Neural cell (in vitro differentiated cells): Measurements from ENCODE around the gene MAPK14. TPM values are rescaled to one million over a fixed set of nuclear protein-coding genes. Genes with fewer than 3 reads are reported as not detected.

Source experiments
- H2AFZ ChIP-seq: fragments of 200-600, 300-800 bp; sonication (generic), shearing (Covaris generic); 2 replicates; pipeline ENCODE4 v1.6.0; 2014; ENCODE audit warnings: low read depth, mild to moderate bottlenecking, antibody characterized with exemption, low read length, moderate library complexity
- H3F3A ChIP-seq: fragments of 200-600 bp; shearing (Covaris generic); 2 replicates; pipeline ENCODE4 v1.6.1; 2016; ENCODE audit warnings: mild to moderate bottlenecking, moderate library complexity, mixed read lengths, antibody characterized with exemption, low read length; ENCODE audit not compliant: insufficient read depth, poor library complexity, severe bottlenecking
- H3K27ac ChIP-seq: fragments of 200-600, 300-800 bp; sonication (generic), shearing (Covaris generic); 2 replicates; pipeline ENCODE4 v1.5.1; 2014; ENCODE audit warnings: mild to moderate bottlenecking, low read length, moderate library complexity
- H3K27me3 ChIP-seq: fragments of 300-800, 200-600 bp; sonication (generic), shearing (Covaris generic); 2 replicates; pipeline ENCODE4 v1.6.0; 2014; ENCODE audit warnings: mild to moderate bottlenecking, low read depth, low read length, moderate library complexity; ENCODE audit not compliant: insufficient read depth
- H3K36me3 ChIP-seq: fragments of 300-800, 200-600 bp; sonication (generic), shearing (Covaris generic); 2 replicates; pipeline ENCODE4 v1.5.1; 2014; ENCODE audit warnings: mild to moderate bottlenecking, antibody characterized with exemption, low read length, moderate library complexity; ENCODE audit not compliant: insufficient read depth
- H3K4me2 ChIP-seq: fragments of 300-800, 200-600 bp; sonication (generic), shearing (Covaris generic); 2 replicates; pipeline ENCODE4 v1.6.0; 2014; ENCODE audit warnings: mild to moderate bottlenecking, low read length
- H3K4me3 ChIP-seq: fragments of 300-800, 200-600 bp; sonication (generic), shearing (Covaris generic); 2 replicates; pipeline ENCODE4 v1.5.1; 2014; ENCODE audit warnings: mild to moderate bottlenecking, low read length, moderate library complexity
- H3K79me2 ChIP-seq: fragments of 200-600 bp; shearing (Covaris generic); replicated peaks from 2 replicates; pipeline ENCODE4 v1.6.0; 2014; ENCODE audit warnings: mild to moderate bottlenecking, low read length, moderate library complexity; ENCODE audit not compliant: insufficient read depth
- H3K9ac ChIP-seq: fragments of 300-800, 200-600 bp; sonication (generic), shearing (Covaris generic); 2 replicates; pipeline ENCODE4 v1.6.1; 2016; ENCODE audit warnings: mild to moderate bottlenecking, low read length, mixed read lengths
- H3K9me2 ChIP-seq: fragments of 200-600 bp; shearing (Covaris generic); 2 replicates; pipeline ENCODE4 v1.6.1; 2016; ENCODE audit warnings: mild to moderate bottlenecking, low read length, mixed read lengths; ENCODE audit not compliant: insufficient read depth
- H3K9me3 ChIP-seq: fragments of 200-600, 300-800 bp; sonication (generic), shearing (Covaris generic); 2 replicates; pipeline ENCODE4 v1.6.1; 2016; ENCODE audit warnings: mild to moderate bottlenecking, mixed run types, low read length, moderate library complexity, mixed read lengths
- H4K20me1 ChIP-seq: fragments of 200-600 bp; shearing (Covaris generic); 2 replicates; pipeline ENCODE4 v1.6.1; 2016; ENCODE audit warnings: mild to moderate bottlenecking, mixed run types; ENCODE audit not compliant: insufficient read depth
- CTCF ChIP-seq: fragments of 450-650 bp; IDR thresholded peaks from 2 replicates; pipeline ENCODE4 v1.5.1; 2014; ENCODE audit warnings: antibody characterized with exemption, mild to moderate bottlenecking, moderate library complexity; ENCODE audit not compliant: poor library complexity, severe bottlenecking
- EP300 ChIP-seq: fragments of 450-650 bp; conservative IDR thresholded peaks from 2 replicates; pipeline ENCODE4 v1.6.1; 2014; ENCODE audit warnings: antibody characterized with exemption, mild to moderate bottlenecking, moderate library complexity; ENCODE audit not compliant: poor library complexity, severe bottlenecking
- EZH2 ChIP-seq: fragments of 200-600, 300-800 bp; shearing (Covaris generic), sonication (generic); IDR thresholded peaks from 2 replicates; pipeline ENCODE4 v1.6.1; 2014; ENCODE audit warnings: antibody characterized with exemption, low read length, borderline replicate concordance, mild to moderate bottlenecking; ENCODE audit not compliant: insufficient read depth, poor library complexity, severe bottlenecking
- MXI1 ChIP-seq: fragments of 450-650 bp; conservative IDR thresholded peaks from 2 replicates; pipeline ENCODE4 v1.6.1; 2014; ENCODE audit warnings: antibody characterized with exemption, mild to moderate bottlenecking; ENCODE audit not compliant: poor library complexity, severe bottlenecking
- POLR2AphosphoS5 ChIP-seq: IDR thresholded peaks from 2 replicates; pipeline ENCODE4 v1.6.1; 2012
- RAD21 ChIP-seq: fragments of 450-650 bp; conservative IDR thresholded peaks from 2 replicates; pipeline ENCODE4 v1.6.1; 2014; ENCODE audit warnings: antibody characterized with exemption, mild to moderate bottlenecking, moderate library complexity
- SMC3 ChIP-seq: fragments of 450-650 bp; conservative IDR thresholded peaks from 2 replicates; pipeline ENCODE4 v1.6.1; 2014; ENCODE audit warnings: antibody characterized with exemption, mild to moderate bottlenecking, moderate library complexity; ENCODE audit not compliant: poor library complexity
- TAF1 ChIP-seq: IDR thresholded peaks from 2 replicates; pipeline ENCODE4 v1.6.1; 2012; ENCODE audit warnings: low read depth
- polyA plus RNA-seq: library from polyadenylated mRNA; depleted of rRNA; stranded (reverse); fragments of >200 nt; gene quantifications from 2 replicates; pipeline ENCODE4 v1.2.3, GENCODE V29; 2014
- TF ChIP-seq, protein P1 (sequence below): IDR thresholded peaks from 2 replicates; pipeline ENCODE4 v1.6.1; 2012; ENCODE audit warnings: borderline replicate concordance

Gene MAPK14
- polyA plus RNA-seq, 1 donor from 2014 or later, result 26.6 TPM

DNA sequence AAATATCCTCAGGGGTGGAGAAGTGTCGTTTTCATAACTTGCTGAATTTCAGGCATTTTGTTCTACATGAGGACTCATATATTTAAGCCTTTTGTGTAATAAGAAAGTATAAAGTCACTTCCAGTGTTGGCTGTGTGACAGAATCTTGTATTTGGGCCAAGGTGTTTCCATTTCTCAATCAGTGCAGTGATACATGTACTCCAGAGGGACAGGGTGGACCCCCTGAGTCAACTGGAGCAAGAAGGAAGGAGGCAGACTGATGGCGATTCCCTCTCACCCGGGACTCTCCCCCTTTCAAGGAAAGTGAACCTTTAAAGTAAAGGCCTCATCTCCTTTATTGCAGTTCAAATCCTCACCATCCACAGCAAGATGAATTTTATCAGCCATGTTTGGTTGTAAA is 82.4 kb downstream of the MAPK14 start:
- H3K4me2 ChIP-seq, result no peak overlapping the region
- H2AFZ ChIP-seq, result no peak overlapping the region
- no peaks in the 10 kb centered on the region for H4K20me1 ChIP-seq
- no peaks in the 10 kb centered on the region for H3K27me3 ChIP-seq
- no peak overlapping the region for H3K4me3 ChIP-seq
- TF ChIP-seq POLR2AphosphoS5 (no peak), EP300 (no peak), MXI1 (no peak), CTCF (no peak), EZH2 (no peak), RAD21 (no peak), TAF1 (no peak), SMC3 (no peak)
- TF ChIP-seq, protein P1, sequence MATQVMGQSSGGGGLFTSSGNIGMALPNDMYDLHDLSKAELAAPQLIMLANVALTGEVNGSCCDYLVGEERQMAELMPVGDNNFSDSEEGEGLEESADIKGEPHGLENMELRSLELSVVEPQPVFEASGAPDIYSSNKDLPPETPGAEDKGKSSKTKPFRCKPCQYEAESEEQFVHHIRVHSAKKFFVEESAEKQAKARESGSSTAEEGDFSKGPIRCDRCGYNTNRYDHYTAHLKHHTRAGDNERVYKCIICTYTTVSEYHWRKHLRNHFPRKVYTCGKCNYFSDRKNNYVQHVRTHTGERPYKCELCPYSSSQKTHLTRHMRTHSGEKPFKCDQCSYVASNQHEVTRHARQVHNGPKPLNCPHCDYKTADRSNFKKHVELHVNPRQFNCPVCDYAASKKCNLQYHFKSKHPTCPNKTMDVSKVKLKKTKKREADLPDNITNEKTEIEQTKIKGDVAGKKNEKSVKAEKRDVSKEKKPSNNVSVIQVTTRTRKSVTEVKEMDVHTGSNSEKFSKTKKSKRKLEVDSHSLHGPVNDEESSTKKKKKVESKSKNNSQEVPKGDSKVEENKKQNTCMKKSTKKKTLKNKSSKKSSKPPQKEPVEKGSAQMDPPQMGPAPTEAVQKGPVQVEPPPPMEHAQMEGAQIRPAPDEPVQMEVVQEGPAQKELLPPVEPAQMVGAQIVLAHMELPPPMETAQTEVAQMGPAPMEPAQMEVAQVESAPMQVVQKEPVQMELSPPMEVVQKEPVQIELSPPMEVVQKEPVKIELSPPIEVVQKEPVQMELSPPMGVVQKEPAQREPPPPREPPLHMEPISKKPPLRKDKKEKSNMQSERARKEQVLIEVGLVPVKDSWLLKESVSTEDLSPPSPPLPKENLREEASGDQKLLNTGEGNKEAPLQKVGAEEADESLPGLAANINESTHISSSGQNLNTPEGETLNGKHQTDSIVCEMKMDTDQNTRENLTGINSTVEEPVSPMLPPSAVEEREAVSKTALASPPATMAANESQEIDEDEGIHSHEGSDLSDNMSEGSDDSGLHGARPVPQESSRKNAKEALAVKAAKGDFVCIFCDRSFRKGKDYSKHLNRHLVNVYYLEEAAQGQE, result no peak
- H3K9me3 ChIP-seq, result no peaks in the 10 kb centered on the region
- no peaks in the 10 kb centered on the region for H3F3A ChIP-seq
- H3K9me2 ChIP-seq, result no peaks in the 10 kb centered on the region
- no peaks in the 10 kb centered on the region for H3K79me2 ChIP-seq
- no peak overlapping the region for H3K9ac ChIP-seq
- H3K27ac ChIP-seq, result no peak overlapping the region
- H3K36me3 ChIP-seq, result peaks cover 5% of the 10 kb centered on the region

GRCh38 chr6:36110863-36111262 is 83.3 kb downstream of the MAPK14 start:
- H3K27ac ChIP-seq, result no peak overlapping the region
- H3K9me3 ChIP-seq, result no peaks in the 10 kb centered on the region
- H2AFZ ChIP-seq, result no peak overlapping the region
- TF ChIP-seq MXI1 (no peak), POLR2AphosphoS5 (no peak), EZH2 (no peak), CTCF (no peak), EP300 (no peak), RAD21 (no peak), SMC3 (no peak), TAF1 (no peak)
- TF ChIP-seq, protein P1, result no peak
- no peaks in the 10 kb centered on the region for H3K9me2 ChIP-seq
- no peaks in the 10 kb centered on the region for H3K79me2 ChIP-seq
- H3F3A ChIP-seq, result no peaks in the 10 kb centered on the region
- no peaks in the 10 kb centered on the region for H4K20me1 ChIP-seq
- H3K27me3 ChIP-seq, result no peaks in the 10 kb centered on the region
- peaks cover 5% of the 10 kb centered on the region for H3K36me3 ChIP-seq
- no peak overlapping the region for H3K4me3 ChIP-seq
- no peak overlapping the region for H3K4me2 ChIP-seq
- no peak overlapping the region for H3K9ac ChIP-seq
